AG09309 (cell line): ENCODE results near the gene PERM1.

Experiments
- DNase-seq: peaks from one replicate; pipeline ENCODE4 v3.0.0-alpha.2; 2010; ENCODE audit warnings: low read depth
- H3K4me3 ChIP-seq: 2 replicates; pipeline ENCODE4 v1.5.1; 2011; ENCODE audit warnings: mild to moderate bottlenecking, low read depth, low read length, moderate library complexity; ENCODE audit not compliant: control insufficient read depth
- CTCF ChIP-seq: IDR thresholded peaks from 2 replicates; pipeline ENCODE4 v1.5.1; 2011; ENCODE audit warnings: mild to moderate bottlenecking, low read depth, low read length, inconsistent platforms; ENCODE audit not compliant: insufficient read depth, control insufficient read depth; ENCODE audit errors: missing control alignments

PERM1 gene

GRCh38 chr1:970242-970972 is 11.5 kb downstream of the PERM1 start:
- no peak for DNase-seq
- H3K4me3 ChIP-seq: no peak overlapping the region
- TF ChIP-seq CTCF: no peak

DNA sequence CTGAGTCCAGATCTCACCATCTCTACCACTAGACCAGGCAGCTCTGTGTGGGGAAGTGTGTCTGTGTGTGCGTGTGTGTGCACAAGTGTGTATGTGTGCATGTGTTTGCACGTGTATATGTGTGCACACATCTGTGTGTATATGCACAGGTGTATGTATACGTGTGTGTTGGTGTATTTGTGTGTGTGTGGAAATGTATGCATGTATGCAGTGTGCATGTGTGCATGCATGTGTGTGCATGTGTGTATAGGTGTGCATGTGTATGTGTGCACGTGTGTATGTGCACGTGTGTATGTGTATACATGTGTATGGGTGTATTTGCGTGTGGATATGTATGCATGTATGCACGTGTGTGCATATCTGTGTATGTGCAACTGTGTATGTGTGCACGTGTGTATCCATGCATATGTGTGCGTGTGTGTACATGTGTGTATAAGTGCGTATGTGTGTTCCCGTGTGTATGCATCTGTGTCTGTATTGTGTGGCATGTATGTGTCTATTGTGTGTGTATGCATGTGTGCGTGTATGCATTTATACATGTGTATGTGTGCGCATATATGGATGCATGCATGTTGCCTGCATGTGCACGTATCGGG is 12.5 kb downstream of the PERM1 start:
- no peak for DNase-seq
- no peak for TF ChIP-seq CTCF
- no peak overlapping the region for H3K4me3 ChIP-seq

- H3K4me3 ChIP-seq: no peak overlapping the region
- no peak for DNase-seq
- TF ChIP-seq CTCF: no peak
Observed at GRCh38 chr1:967466-968343, 14.2 kb downstream of the PERM1 start.

DNA sequence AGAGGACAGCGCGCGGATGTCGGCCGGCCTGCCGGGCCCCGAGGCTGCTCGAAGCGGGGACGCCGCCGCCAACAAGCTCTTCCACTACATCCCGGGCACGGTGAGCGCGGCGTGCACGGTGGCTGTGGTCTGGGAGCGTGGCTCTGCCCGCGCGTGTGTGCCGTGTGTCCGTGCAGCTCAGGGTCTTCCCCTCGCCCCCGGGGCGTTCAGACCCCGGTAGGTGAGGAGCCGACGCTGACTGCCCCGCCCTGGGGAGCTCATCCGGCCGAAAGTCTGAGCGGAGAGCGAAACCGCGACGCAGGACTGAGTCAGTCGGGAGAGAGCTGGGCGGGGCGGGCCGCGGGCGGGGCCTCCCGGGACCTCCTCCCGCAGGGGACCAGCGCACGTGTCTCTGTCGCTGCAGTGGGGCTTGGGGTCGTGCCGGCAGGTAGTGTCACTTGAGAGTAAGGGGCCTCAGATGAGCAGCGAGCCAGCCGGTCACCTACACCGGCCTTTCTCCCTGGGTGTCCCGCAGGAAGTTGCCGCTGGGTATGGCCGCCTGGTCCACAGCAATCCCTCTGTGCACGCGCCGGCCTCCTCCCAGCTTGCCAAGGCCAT is 15.1 kb downstream of the PERM1 start:
- peak overlapping the region; percentile 68 for H3K4me3 ChIP-seq
- DNase-seq: no peak
- TF ChIP-seq CTCF: no peak

DNA sequence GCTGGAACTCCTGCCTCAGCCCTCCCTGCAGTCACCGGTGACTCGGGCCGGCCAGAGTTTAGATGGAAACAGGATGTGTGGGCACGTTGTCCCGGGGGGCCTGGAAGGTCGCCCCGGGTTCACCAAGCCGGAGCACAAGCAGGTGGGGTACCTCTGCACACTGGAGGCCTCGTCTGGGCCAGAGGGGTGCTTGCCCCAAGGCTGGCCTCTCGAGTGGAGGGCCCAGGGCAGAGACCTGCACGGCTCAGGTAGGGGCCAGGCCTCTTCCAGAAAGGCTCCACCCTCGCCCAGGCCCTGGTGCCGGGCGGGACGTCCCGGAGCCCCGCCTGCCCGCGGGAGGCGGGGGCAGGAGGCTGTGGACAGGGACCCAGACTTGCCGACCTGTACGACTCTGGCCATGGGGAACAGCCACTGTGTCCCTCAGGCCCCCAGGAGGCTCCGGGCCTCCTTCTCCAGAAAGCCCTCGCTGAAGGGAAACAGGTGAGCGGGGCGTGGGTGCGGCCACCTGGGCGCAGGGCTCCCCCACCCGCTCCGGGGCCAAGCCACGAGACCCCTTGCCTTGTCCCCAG is 15.7 kb downstream of the PERM1 start, which contains the start of gene PLEKHN1:
TSS of gene PLEKHN1 (plus strand) at position 348 of the 569 bp plus-strand sequence. CDS start at position 398, 50 bp downstream.
- DNase-seq: no peak
- no peak for TF ChIP-seq CTCF
- peak within 1 kb of the TSS; percentile 68 for H3K4me3 ChIP-seq

DNA sequence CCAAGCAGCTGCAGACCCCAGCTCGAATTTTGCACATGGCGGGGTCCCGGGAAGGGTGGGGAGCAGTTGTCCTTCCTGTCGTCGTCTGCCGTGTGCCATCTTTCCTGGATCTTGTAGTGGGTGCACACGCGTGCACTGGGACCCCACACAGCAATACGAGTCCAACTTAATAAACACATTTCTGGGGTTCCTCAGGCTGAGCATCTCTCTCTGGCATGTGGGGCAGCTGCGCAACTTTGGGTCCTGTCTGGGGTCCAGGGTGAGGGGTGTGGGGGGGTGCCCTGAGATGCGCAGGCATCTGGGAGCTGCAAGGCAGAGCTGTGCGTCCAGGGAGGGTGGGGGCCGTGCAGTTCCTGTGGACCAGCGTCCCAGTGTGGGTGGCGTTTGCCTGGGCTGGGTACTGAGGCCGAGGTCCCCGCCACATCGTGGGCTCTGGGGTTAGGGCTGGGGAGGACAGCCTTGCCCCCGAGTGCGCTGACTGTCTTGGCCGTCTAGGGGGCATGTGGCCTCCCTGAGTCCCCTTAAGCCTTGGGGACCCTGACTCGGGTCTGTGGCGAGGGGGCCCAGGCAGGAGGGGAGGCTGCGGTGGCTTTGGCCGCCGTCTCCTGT is 16.3 kb downstream of the PERM1 start:
- no peak overlapping the region for H3K4me3 ChIP-seq
- TF ChIP-seq CTCF: no peak
- DNase-seq: no peak
